Natural killer cell (primary cell): ENCODE measurements around the gene TM2D1. TPM values are rescaled to one million over a fixed set of nuclear protein-coding genes. Genes with fewer than 3 reads are reported as not detected.

Experiments
- ATAC-seq, 3 donors: fragments of 150-1000 bp in 2 of 3; fragments of 200-7000 bp in 1 of 3; cut with Tn5 transposase; 1 replicate in 1 of 3; 2 replicates in 2 of 3; pipeline ENCODE4 v1.10.0; 2021; ENCODE audit warnings: mild to moderate bottlenecking in 2 of 3, moderate library complexity in 2 of 3
- DNase-seq, 2 donors: peaks; one replicate each; pipeline versions ENCODE4 v3.0.0 to v3.0.0-alpha.2; 2013 to 2021; ENCODE audit warnings: mixed read lengths in 1 of 2
- H3K27ac ChIP-seq: one replicate; pipeline ENCODE4 v1.5.1; 2013; ENCODE audit warnings: mild to moderate bottlenecking, low read length
- H3K27me3 ChIP-seq: one replicate; pipeline ENCODE4 v1.6.1; 2013; ENCODE audit warnings: low read length; ENCODE audit not compliant: control insufficient read depth, insufficient read depth
- H3K36me3 ChIP-seq: one replicate; pipeline ENCODE4 v1.6.1; 2013; ENCODE audit warnings: low read length; ENCODE audit not compliant: control insufficient read depth, insufficient read depth
- H3K4me1 ChIP-seq: one replicate; pipeline ENCODE4 v1.6.1; 2013; ENCODE audit warnings: low read length; ENCODE audit not compliant: control insufficient read depth, insufficient read depth
- H3K4me3 ChIP-seq: one replicate; pipeline ENCODE4 v1.5.1; 2013; ENCODE audit warnings: low read length
- H3K9me3 ChIP-seq: one replicate; pipeline ENCODE4 v1.6.1; 2013; ENCODE audit warnings: low read length; ENCODE audit not compliant: control insufficient read depth, insufficient read depth
- H3K27ac Mint-ChIP-seq, 2 donors: one replicate each; pipeline ENCODE4 v1.8.0; 2022; ENCODE audit warnings: mild to moderate bottlenecking in 2 of 2, mixed read lengths in 2 of 2, moderate library complexity in 1 of 2
- H3K27me3 Mint-ChIP-seq, 2 donors: one replicate each; pipeline ENCODE4 v1.8.0; 2022; ENCODE audit warnings: low read depth in 2 of 2, mixed read lengths in 2 of 2
- H3K36me3 Mint-ChIP-seq: one replicate; pipeline ENCODE4 v1.8.0; 2022; ENCODE audit warnings: mixed read lengths
- H3K4me1 Mint-ChIP-seq, 2 donors: one replicate each; pipeline ENCODE4 v1.8.0; 2022; ENCODE audit warnings: mixed read lengths in 2 of 2
- H3K4me3 Mint-ChIP-seq: one replicate; pipeline ENCODE4 v1.8.0; 2022; ENCODE audit warnings: mild to moderate bottlenecking, moderate library complexity, mixed read lengths
- H3K9me3 Mint-ChIP-seq, 2 donors: one replicate each; pipeline ENCODE4 v1.8.0; 2022; ENCODE audit warnings: mixed read lengths in 2 of 2
- WGBS: methylation state at CpG from one replicate; pipeline ENCODE4 v1.1.7; 2013; ENCODE audit warnings: missing lambda C conversion rate; ENCODE audit not compliant: insufficient coverage; 5-methylcytosine and 5-hydroxymethylcytosine counted together
- intact Hi-C: fragments of 100-400 bp; cut with micrococcal nuclease; formaldehyde crosslinking; loops from one replicate; pipeline ENCODE4 v1.14.2; 2022
- total RNA-seq, 4 donors: library from RNA; stranded (reverse); fragments of 120-200 nt in 1 of 4; gene quantifications; one replicate each; pipeline versions ENCODE4 v1.2.3 to v1.2.4, GENCODE V29; 2013 to 2022
- TF ChIP-seq, protein P1 (sequence below): fragments of 200-600 bp; IDR thresholded peaks from one replicate; pipeline ENCODE4 v1.8.0; 2022; ENCODE audit warnings: antibody characterized with exemption

TM2D1 gene
- total RNA-seq, 3 donors from 2014 or later (not counting 1 experiment from before 2014, with no cell fraction given) = 24.7 to 34.2 (median 26.4) TPM

DNA sequence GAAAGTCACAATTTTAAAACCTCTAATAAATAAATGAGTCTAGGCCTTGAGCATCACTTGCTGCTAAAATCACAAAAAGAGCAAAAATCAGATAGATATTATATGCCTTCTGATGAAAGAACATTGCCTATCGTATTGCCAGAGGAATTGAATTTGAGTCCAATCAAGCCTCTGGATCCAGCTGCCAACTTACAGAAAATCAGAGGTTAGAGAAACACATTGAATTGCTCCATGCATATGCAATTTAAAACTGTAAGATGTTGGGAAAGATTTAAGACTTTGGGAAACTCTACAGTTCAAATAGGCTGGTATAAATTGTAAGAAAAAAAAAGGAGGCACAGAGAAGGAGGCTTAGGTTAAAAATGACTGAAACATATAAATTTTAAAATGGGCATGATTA, 93.5 kb downstream of the TM2D1 start:
- no peaks in the 10 kb centered on the region for H3K36me3 Mint-ChIP-seq
- H3K27me3 Mint-ChIP-seq = peaks cover 6 to 11% of the 10 kb centered on the region in 2 donors
- WGBS = 96% methylated on average over 1 of the region's 1 CpG

More for the DNA sequence above, 93.5 kb downstream of the TM2D1 start:
- Mint-ChIP-seq H3K27ac (no peak overlapping the region), H3K4me3 (no peak overlapping the region), H3K4me1 (no peaks in the 10 kb centered on the region), H3K9me3 (no peaks in the 10 kb centered on the region)
- Histone ChIP-seq H3K4me1 (no peaks in the 10 kb centered on the region), H3K27ac (no peak overlapping the region), H3K27me3 (no peaks in the 10 kb centered on the region), H3K36me3 (no peaks in the 10 kb centered on the region), H3K9me3 (no peaks in the 10 kb centered on the region), H3K4me3 (no peak overlapping the region)
- TF ChIP-seq, protein P1, sequence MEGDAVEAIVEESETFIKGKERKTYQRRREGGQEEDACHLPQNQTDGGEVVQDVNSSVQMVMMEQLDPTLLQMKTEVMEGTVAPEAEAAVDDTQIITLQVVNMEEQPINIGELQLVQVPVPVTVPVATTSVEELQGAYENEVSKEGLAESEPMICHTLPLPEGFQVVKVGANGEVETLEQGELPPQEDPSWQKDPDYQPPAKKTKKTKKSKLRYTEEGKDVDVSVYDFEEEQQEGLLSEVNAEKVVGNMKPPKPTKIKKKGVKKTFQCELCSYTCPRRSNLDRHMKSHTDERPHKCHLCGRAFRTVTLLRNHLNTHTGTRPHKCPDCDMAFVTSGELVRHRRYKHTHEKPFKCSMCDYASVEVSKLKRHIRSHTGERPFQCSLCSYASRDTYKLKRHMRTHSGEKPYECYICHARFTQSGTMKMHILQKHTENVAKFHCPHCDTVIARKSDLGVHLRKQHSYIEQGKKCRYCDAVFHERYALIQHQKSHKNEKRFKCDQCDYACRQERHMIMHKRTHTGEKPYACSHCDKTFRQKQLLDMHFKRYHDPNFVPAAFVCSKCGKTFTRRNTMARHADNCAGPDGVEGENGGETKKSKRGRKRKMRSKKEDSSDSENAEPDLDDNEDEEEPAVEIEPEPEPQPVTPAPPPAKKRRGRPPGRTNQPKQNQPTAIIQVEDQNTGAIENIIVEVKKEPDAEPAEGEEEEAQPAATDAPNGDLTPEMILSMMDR = no peak
- intact Hi-C loops = no loop called here
- ATAC-seq (no peak), DNase-seq (no peak)

Other genes with a start within 250 kb of the TM2D1 start
- gene PATJ, start 17.3 kb upstream of the TM2D1 start, total RNA-seq = 10 to 100 TPM; 15.0 to 18.5 (median 16.7) TPM